DMS53 (cell line): ENCODE measurements around the gene BHLHE40.
A peak's percentile ranks its signal among the peaks of the same experiment; 100 is the strongest.
"Not testable (repeated sequence)": the region's sequence is repeated elsewhere in the genome, so short reads cannot be mapped to it uniquely, and the experiment has no call there.

ENCODE experiments used
- DNase-seq: peaks from one replicate; lab custom pipeline; 2025; lab: John Stamatoyannopoulos, UW

BHLHE40 gene

DNA sequence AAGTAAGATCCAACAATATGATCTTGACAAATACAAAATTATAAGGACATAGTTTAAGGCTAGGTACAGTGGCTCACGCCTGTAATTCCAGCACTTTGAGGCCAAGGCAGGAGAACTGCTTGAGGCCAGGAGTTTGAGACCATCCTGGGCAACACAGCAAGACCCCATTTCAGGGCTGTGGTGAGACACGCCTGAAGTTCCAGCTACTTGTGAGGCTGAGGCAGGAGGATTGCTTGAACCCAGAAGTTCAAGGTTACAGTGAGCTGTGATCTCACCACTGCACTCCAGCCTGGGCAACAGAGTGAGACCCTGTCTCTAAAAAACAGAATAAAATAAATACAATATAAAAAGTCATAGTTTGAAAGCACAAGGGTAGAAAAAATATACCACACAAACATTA lies 17.4 kb upstream of the BHLHE40 start:
- not testable (repeated sequence) for DNase-seq

DNA sequence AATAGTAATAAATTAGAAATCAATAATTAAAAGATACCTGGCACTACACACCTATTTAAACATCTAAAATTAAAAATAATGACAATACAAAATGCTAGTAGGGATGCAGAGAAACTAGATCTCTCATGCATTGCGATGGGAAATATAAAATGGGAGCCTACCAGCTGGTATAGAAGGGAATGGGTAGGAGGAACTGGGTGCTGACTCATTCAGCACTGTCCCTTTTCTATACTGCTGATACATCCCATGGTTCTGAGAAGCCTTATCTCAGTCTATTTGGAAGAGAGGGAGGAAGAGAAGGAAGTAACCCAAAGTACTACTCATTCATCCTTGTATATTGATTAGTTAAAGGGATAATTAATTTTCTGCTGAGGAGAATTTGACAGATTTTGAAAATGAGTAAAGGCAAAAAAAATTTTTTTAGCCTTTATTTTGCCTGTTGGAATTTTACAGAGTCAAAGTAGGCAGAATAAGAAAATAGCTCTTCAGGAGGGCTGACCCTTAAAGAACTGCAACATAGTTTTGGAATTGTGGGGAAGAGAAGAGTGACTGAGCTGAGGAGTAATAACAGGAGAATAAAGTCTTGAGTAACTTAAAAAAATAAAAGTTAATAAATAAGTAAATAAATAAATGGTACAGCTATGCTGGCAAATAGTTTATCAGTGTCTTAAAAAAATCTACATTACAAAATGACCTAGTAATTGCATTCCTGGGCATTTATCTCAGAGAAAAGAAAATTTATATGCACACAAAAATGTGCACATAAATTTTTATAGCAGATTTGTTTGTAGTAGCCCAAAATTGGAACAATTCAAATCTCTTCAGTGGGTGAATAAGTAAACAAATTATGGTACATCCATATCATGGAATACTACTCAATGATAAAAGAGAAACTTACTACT lies 15.3 kb upstream of the BHLHE40 start:
- DNase-seq, result peak; percentile 2

DNA sequence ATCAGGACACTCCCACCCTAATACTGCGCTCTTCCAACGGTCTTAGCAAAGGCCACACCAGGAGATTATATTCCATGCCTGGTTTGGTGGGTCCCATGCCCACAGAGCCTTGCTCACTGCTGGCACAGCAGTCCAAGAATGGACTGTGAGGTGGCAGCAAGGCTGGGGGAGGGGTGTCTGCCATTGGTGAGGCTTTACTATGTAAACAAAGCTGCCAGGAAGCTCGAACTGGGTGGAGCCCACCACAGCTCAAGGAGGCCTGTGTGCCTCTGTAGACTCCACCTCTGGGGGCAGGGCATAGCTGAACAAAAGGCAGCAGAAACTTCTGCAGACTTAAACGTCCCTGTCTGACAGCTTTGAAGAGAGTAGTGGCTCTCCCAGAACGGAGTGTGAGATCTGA lies 13.2 kb upstream of the BHLHE40 start:
- DNase-seq, result peak; percentile 1

DNA sequence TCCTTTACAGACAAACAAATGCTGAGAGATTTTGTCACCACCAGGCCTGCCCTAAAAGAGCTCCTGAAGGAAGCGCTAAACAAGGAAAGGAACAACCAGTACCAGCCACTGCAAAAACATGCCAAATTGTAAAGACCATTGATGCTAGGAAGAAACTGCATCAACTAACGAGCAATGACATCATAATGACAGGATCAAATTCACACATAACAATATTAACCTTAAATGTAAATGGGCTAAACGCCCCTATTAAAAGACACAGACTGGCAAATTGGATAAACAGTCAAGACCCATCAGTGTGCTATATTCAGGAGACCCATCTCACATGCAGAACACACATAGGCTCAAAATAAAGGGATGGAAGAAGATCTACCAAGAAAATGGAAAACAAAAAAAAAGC lies 11.6 kb upstream of the BHLHE40 start:
- DNase-seq, result not testable (repeated sequence)

DNA sequence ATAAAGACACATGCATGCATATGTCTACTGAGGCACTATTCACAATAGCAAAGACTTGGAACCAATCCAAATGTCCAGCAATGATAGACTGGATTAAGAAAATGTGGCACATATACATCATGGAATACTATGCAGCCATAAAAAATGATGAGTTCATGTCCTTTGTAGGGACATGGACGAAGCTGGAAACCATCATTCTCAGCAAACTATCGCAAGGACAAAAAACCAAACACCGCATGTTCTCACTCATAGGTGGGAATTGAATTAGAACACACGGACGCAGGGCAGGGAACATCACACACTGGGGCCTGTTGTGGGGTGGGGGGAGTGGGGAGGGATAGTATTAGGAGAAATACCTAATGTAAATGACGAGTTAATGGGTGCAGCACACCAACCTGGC lies 7.8 kb upstream of the BHLHE40 start:
- DNase-seq, result not testable (repeated sequence)

DNA sequence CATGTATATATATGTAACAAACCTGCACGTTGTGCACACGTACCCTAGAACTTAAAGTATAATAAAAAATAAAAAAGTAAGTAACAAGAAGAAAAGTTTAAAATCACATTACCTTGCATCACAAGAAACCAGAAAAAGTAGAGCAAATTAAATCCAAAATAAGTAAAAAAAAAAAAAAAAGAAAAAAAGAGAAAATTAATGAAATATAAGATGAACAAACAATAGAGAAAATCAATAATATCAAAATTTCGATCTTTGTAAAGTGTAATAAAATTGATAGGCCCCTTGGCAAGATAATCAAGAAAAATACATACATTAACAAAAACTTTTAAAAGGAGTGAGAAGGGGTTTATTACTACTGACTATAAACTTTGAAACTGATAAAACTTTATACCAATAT lies 7.4 kb upstream of the BHLHE40 start:
- no peak for DNase-seq

DNA sequence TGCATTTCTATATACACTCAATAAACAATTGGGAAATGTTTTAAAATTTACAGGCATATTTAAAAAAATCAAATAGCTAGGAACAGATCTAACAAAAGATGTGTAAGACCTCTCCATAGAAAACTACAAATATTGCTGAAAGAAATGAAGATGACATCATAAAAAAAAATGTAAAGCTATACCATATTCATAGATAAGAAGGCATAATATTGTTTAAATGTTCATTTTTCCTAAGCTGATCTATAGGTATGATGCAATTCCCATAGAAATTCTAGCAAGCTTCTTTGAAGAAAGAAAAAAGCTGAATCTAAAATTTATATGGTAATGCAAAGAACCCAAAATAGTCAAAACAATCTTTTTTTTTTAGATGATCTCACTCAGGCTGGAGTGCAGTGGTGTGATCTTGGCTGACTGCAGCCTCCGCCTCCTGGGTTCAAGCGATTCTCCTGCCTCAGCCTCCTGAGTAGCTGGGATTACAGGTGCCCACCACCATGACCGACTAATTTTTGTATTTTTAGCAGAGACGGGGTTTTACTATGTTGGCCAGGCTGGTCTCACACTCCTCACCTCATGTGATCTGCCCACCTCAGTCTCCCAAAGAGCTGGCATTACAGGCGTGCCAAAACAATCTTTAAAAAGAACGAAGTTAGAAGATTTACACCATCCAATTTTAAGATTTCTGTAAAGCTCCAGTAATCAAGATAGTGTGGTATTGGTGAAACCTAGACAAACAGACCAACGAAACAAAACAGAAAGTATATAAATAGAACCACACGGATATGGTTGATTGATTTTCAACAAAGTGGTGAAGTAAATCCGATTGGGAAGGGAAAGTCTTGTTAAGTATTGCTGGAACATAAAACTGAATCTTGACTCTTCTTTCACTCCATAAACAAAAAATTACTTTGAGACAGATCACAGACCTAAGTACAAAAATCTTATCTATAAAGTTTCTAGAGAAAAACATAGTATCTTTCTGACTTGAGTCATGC lies 6.3 kb upstream of the BHLHE40 start:
- no peak for DNase-seq

DNA sequence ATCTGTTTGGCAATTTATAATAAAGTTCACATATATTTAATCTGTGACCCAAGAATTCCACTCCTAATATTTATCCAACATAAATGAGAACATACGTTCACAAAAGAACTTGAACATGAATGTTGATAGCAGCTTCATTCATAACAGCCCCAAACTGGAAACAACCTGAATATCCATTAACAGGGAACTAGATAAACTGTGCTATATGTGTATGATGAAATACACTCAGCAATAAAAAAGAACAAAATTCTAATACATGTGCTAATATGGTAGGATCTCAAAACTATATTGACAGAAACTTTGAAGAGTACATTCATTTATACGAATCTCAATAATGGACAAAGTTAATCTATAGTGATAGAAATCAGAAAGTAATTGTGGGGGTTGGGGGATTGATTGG lies 5.1 kb upstream of the BHLHE40 start:
- DNase-seq, result no peak

DNA sequence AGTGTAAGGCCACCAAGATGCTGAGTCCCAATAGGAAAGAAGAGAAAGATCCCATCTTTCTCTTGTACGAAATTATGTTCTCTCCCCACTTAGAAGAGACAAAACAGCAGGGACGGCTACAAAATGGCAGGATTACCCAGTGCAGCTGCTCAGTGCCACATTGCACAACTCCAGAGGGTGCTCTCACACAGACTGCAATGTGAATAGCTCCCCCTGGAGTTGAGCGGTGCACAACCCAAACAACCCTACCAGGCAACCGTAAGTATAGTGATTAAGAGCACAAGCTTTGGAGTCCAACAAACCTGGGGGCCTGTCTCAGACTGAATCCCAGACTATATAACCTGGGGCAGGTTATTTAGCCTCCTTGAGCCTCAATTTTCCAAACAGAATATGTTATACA lies 3.1 kb upstream of the BHLHE40 start:
- DNase-seq, result peak; percentile 69

DNA sequence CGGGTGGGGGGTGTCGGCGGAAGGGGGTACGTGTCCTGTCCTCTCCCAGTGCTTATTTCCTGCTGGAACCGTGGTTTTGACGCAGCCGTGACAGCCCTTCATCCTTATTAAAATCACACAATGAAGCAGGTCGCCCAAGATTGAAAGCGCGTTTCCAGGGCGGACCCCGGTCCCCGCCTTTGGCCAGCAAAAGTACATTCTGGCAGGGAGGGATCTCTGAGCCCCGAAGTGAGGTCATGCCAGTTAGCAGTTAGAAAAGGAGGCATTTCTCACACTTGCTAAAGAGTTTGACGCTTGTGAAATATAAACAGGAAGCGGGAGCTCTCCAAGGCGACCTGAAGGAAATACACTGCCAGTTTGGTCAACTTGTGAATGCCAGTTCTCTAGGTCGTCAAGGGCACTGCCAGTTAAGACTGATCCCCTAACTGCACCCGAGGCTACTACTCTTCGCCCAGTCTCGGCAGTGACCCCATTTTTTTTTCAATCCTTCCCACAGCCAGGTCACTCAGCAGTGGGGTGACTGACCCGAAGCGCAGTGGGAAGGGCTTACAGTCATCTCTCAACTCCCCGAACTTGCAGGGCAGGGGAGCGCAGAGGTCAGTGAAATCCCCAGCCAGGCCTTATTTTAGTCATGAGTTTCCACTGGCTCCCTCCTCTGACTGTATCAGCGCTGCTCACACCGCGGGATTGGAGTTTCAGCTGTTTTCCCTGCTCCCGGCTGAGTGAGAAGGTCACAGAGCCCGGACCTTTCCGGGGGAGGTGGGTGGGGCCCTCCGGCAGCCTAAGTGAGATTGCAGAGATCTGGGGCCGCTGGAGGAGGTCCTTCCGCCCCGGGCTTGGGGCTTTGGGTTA lies 2.0 kb upstream of the BHLHE40 start:
- peak; percentile 39 for DNase-seq

DNA sequence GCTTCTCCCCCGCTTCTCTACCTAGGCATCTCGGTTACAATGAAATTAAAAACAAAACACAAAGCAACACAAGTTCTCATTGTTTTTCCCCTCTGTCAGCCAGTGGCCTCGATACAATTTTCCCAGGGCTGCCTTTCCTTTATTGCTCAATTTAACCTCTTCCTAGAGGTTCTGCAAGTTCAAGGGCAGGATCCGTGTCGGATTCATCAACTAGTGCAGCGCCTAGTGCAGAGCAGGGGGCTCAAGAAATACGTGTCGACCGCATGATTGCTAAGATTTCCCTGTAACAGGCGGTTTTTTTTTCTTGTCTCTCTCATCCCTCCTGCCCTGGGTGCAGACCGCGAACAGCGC lies 1.4 kb upstream of the BHLHE40 start:
- no peak for DNase-seq

DNA sequence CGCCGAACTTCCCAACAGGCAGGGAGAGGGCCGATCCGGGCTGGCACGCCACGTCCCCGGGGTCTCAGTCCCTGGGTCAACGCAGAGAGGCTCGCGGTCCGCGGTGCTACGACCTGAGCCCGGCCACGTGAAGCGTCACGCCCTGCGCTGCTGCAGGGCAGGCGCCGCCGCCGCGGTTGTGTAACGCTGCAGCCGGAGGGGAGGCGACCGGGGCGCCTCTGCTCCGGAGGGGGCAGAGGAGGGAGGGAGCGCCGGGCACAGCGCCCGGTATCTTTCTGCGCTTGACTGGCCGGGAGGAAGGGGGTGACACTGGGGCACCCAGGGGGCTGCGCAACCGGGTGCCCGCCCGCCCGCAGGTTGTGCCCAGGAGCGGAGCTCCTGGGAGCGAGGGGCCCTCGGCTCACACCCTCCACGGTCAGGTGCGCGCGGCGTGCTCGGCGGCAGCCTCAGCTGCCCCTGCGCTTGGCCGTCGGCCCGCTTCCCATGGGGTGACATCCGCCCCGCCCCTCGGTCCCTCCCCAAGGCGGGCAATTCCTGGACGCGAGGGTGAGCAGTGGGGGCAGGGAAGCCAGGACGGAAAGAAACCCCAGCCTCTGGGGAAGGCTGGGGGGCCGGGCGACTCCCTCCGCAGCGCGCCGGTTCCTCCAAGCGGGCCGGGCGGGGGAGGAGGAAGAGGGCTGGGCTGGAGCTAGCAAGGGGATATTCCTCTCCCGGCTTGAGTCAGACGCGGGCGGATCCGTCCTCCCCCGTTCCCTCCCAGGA lies 852 bp upstream of the BHLHE40 start:
- DNase-seq, result peak; percentile 90

DNA sequence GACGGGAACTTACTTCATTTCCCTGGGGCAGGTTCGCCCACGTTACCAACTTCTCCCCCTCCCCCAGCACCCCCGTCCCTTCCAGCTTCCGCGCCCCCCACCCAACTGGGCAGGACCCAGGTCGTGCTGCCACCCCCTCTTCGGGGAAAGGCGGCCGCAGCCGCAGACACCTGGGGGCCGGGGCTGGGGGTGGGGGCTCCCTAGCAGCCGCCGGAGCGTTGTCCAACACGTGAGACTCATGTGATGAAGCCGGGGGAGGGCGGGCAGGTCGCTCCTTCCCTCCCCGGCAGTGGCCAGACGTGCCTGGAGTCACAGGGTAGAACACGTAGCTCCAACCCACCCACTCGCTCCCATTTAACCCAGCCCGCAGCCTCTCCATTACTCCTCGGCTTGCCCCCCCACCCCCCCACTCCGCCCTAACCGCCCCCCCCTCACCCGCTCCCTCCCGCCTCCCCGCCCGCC lies 240 bp upstream of the BHLHE40 start:
- peak; percentile 81 for DNase-seq

DNA sequence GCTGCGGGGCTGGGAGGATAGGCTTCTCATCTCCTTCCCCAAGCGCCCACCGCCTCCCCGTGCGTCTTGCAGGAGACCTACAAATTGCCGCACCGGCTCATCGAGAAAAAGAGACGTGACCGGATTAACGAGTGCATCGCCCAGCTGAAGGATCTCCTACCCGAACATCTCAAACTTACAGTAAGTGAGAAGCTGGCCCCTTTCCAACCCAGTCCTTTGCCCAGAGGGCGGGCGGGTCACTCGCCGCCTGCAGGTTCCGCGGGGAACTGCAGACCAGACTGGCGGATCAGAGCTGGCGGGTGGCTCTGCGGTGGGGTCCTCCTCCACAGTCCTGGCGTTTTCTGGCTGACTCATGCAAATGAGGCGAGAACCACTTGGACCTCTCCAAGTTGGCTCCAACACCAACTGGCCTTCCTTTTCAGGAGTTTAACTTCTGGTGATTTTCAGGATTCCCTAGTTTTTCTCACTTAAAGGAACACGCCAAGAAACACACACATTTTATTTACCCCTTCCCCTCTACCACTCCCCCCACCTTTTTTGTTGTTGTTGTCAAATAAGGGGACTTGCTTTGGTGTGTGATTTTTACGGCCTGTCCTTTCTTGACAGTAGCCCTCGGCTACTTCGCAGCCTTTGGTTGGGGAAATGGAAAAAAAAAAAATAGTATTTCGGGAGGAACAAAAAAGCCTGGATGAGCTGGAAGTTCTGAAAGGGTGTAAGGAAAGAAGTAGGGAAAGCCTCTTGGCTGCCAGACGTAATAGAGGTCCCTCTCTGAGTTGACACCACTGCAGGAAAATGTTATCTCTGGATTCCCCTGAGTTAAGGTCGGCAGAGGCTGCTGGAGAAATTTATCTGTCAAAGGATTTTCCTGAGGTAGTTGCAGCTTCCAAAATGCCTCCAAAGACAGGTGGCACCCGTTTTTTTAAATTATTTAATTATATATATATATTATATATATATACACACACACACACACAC lies 1.3 kb downstream of the BHLHE40 start:
- DNase-seq, result peak; percentile 67

DNA sequence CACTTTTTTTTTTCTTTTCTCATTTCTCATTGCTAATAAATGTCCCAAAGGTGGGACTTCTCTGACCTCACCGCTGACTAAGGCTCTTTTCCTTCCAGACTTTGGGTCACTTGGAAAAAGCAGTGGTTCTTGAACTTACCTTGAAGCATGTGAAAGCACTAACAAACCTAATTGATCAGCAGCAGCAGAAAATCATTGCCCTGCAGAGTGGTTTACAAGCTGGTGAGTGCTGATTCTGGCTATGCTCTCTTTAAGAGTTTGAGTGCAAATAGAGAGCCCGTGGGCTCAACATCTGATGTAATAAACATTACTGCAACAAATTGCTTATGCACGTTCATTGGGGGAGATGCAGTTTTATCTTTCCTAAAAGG lies 2.0 kb downstream of the BHLHE40 start:
- peak; percentile 1 for DNase-seq

DNA sequence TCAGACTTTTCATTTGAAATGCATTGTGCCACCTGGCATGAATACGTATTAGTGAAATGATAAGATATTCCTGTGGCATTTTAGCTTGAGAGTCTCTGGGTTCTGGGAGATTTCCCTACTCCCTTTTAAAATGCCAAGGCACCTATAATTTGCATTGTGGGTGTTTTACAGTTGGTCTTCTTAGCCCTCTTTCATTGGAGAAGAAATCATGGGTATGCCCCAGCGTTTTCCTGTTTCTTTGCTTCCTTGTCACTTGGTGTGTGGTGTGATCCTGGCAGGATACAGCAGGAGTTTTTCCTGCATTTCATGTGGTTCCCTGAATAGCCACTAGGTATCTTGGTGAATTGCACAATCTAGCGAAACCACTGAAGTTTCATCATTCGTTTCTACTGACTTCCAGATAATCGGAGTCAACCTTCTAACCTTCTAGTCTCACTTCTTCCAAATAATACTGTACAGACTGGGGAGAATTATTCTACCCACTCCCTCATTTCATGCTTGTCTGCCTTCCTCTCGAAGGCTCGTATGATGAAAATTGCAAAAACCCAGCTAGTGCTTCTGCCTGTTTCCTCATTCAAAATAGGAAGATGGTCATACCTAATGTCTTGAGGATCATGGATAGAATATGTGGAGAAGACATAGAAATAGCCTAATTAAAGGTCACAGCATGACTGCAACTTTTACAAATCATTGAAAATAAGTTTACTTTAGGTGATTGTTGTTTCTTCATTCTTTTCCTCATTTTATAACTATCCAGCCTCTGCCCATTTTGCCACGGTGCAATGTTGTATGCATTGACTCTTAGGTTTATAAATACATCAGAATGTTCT lies 2.6 kb downstream of the BHLHE40 start:
- peak; percentile 40 for DNase-seq

DNA sequence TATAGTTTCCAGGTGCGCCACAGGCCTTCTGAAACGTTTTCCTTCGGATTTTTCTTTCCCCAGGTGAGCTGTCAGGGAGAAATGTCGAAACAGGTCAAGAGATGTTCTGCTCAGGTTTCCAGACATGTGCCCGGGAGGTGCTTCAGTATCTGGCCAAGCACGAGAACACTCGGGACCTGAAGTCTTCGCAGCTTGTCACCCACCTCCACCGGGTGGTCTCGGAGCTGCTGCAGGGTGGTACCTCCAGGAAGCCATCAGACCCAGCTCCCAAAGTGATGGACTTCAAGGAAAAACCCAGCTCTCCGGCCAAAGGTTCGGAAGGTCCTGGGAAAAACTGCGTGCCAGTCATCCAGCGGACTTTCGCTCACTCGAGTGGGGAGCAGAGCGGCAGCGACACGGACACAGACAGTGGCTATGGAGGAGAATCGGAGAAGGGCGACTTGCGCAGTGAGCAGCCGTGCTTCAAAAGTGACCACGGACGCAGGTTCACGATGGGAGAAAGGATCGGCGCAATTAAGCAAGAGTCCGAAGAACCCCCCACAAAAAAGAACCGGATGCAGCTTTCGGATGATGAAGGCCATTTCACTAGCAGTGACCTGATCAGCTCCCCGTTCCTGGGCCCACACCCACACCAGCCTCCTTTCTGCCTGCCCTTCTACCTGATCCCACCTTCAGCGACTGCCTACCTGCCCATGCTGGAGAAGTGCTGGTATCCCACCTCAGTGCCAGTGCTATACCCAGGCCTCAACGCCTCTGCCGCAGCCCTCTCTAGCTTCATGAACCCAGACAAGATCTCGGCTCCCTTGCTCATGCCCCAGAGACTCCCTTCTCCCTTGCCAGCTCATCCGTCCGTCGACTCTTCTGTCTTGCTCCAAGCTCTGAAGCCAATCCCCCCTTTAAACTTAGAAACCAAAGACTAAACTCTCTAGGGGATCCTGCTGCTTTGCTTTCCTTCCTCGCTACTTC lies 3.8 kb downstream of the BHLHE40 start:
- DNase-seq, result no peak
